Sigmoid colon (tissue), 7 donors: ENCODE data around the gene FECH. TPM values are rescaled to one million over a fixed set of nuclear protein-coding genes. Genes with fewer than 3 reads are reported as not detected.

Experiments
- DNase-seq: peaks from one replicate; pipeline ENCODE4 v3.0.0-alpha.2; 2019
- H3K27ac ChIP-seq, 4 donors: fragments of 200-600 bp; sonication (generic); one replicate each; pipeline ENCODE4 v1.5.1; 2016 to 2019; ENCODE audit warnings: mild to moderate bottlenecking in 1 of 4
- H3K27me3 ChIP-seq, 3 donors: fragments of 200-600 bp; sonication (generic); one replicate each; pipeline ENCODE4 v1.5.1; 2019; ENCODE audit warnings: mild to moderate bottlenecking in 1 of 3
- H3K36me3 ChIP-seq, 4 donors: fragments of 200-600 bp; sonication (generic); one replicate each; pipeline ENCODE4 v1.5.1; 2016 to 2019
- H3K4me1 ChIP-seq, 4 donors: fragments of 200-600 bp; sonication (generic); one replicate each; pipeline ENCODE4 v1.5.1; 2017 to 2019
- H3K4me3 ChIP-seq, 4 donors: fragments of 200-600 bp; sonication (generic); one replicate each; pipeline ENCODE4 v1.5.1; 2017 to 2019; ENCODE audit warnings: mild to moderate bottlenecking in 2 of 4, moderate library complexity in 1 of 4
- H3K9me3 ChIP-seq, 4 donors: fragments of 200-600 bp in 3 of 4; sonication (generic) in 3 of 4; one replicate each; pipeline versions ENCODE4 v1.5.1 to v1.6.1; 2013 to 2019
- CTCF ChIP-seq, 4 experiments: fragments of 450-650 bp in 3 of 4; fragments of 200-600 bp in 1 of 4; IDR thresholded peaks; one replicate each; pipeline ENCODE4 v1.5.1; 2016 to 2019; ENCODE audit warnings: antibody characterized with exemption in 4 of 4, mild to moderate bottlenecking in 3 of 4, moderate library complexity in 2 of 4
- EP300 ChIP-seq, 4 donors: sonication (generic); formaldehyde crosslinking; IDR thresholded peaks; one replicate each; pipeline ENCODE4 v1.6.1; 2017; ENCODE audit warnings: antibody characterized with exemption in 4 of 4
- POLR2A ChIP-seq, 2 donors: fragments of 450-650 bp; IDR thresholded peaks; one replicate each; pipeline ENCODE4 v1.6.1; 2016; ENCODE audit warnings: antibody characterized with exemption in 2 of 2, mild to moderate bottlenecking in 2 of 2, moderate library complexity in 2 of 2
- POLR2AphosphoS5 ChIP-seq, 4 donors: sonication (generic); formaldehyde crosslinking; IDR thresholded peaks; one replicate each; pipeline ENCODE4 v1.6.1; 2017; ENCODE audit warnings: antibody characterized with exemption in 4 of 4
- WGBS, 2 donors: extraction: QIAGEN DNeasy Blood & Tissue Kit; methylation state at CpG; one replicate each; pipeline ENCODE4 v1.1.7; 2013; 5-methylcytosine and 5-hydroxymethylcytosine counted together
- intact Hi-C: fragments of 100-400 bp; cut with DNase I; formaldehyde crosslinking; loops from one replicate; pipeline ENCODE4 v1.15.1; 2023
- polyA plus RNA-seq, 3 donors: library from polyadenylated mRNA; stranded (reverse); fragments of 200-250 nt; gene quantifications; one replicate each; pipeline ENCODE4 v1.2.3, GENCODE V29; 2013
- total RNA-seq, 4 donors: library from RNA; depleted of rRNA; stranded (reverse); fragments of >200 nt; gene quantifications; one replicate each; pipeline ENCODE4 v1.1.0, GENCODE V29; 2016
- donor health status: healthy with polysubstance abuse.
- donor health status: Bipolar disorder and iron deficiency.
- donor health status: healthy.

The FECH gene
- total and polyA plus RNA-seq, 7 donors: 7.8 to 64.6 (median 30.0) TPM

GRCh38 chr18:57630754-57631595 is 44.5 kb upstream of the FECH start:
- peaks cover 0 to 11% (median 8%) of the 10 kb centered on the region in 4 donors for H3K4me1 ChIP-seq
- DNase-seq: no peak
- H3K9me3 ChIP-seq: no peaks in the 10 kb centered on the region
- peak overlapping the region; percentile 34 to 69 (median 58) for H3K4me3 ChIP-seq
- no peaks in the 10 kb centered on the region for H3K27me3 ChIP-seq
- intact Hi-C loops: loop anchor here (5.0 to 10.0 kb wide), 3 partner anchors 171 to 494 kb away; partner anchors contain the start of genes ATP8B1 and NEDD4L
- TF ChIP-seq POLR2AphosphoS5 (IDR thresholded peaks at IDR 0.05): no peak
- TF ChIP-seq EP300 (IDR thresholded peaks at IDR 0.05): no peak
- no peak for TF ChIP-seq CTCF (IDR thresholded peaks at IDR 0.05)
- H3K36me3 ChIP-seq: no peaks in the 10 kb centered on the region
- 42 to 46% methylated on average over 13 of the region's 13 CpGs for WGBS, 2 donors
- peak overlapping the region; percentile 74 to 82 (median 81) for H3K27ac ChIP-seq

GRCh38 chr18:57630002-57630753 is 43.7 kb upstream of the FECH start:
- no peaks in the 10 kb centered on the region for H3K9me3 ChIP-seq
- no peaks in the 10 kb centered on the region for H3K36me3 ChIP-seq
- peaks cover 0 to 11% (median 8%) of the 10 kb centered on the region in 4 donors for H3K4me1 ChIP-seq
- H3K27me3 ChIP-seq: no peaks in the 10 kb centered on the region
- DNase-seq: peak; percentile 99
- WGBS, 2 donors: 1 to 4% methylated on average over 52 of the region's 52 CpGs
- peak overlapping the region; percentile 34 to 69 (median 58) for H3K4me3 ChIP-seq
- peak in 1 of 4 donors; percentile 66 for TF ChIP-seq EP300 (IDR thresholded peaks at IDR 0.05)
- TF ChIP-seq POLR2A (IDR thresholded peaks at IDR 0.05): no peak
- TF ChIP-seq POLR2AphosphoS5 (IDR thresholded peaks at IDR 0.05): peak; percentile 73 to 90 (median 78)
- TF ChIP-seq CTCF (IDR thresholded peaks at IDR 0.05): peak; percentile 63 to 70 (median 66)
- H3K27ac ChIP-seq: peak overlapping the region; percentile 74 to 82 (median 81)
- intact Hi-C loops: loop anchor here (5.0 to 10.0 kb wide), 3 partner anchors 172 to 495 kb away; partner anchors contain the start of genes ATP8B1 and NEDD4L

- H3K9me3 ChIP-seq: no peaks in the 10 kb centered on the region
- no peaks in the 10 kb centered on the region for H3K36me3 ChIP-seq
- DNase-seq: no peak
- peak overlapping the region in 3 of 4 donors; percentile 49 to 69 (median 67) for H3K4me3 ChIP-seq
- no peaks in the 10 kb centered on the region for H3K27me3 ChIP-seq
- TF ChIP-seq POLR2A (IDR thresholded peaks at IDR 0.05) (no peak), POLR2AphosphoS5 (IDR thresholded peaks at IDR 0.05) (no peak), EP300 (IDR thresholded peaks at IDR 0.05) (no peak), CTCF (IDR thresholded peaks at IDR 0.05) (no peak)
- 97 to 98% methylated on average over 9 of the region's 9 CpGs for WGBS, 2 donors
- intact Hi-C loops: no loop called here
- H3K27ac ChIP-seq: peak overlapping the region; percentile 74 to 82 (median 81)
- peaks cover 0 to 11% (median 8%) of the 10 kb centered on the region in 4 donors for H3K4me1 ChIP-seq
Observed at GRCh38 chr18:57629422-57629821, 42.9 kb upstream of the FECH start.

GRCh38 chr18:57627488-57627887 is 41.0 kb upstream of the FECH start:
- H3K4me3 ChIP-seq: no peak overlapping the region
- TF ChIP-seq EP300 (IDR thresholded peaks at IDR 0.05) (no peak), POLR2A (IDR thresholded peaks at IDR 0.05) (no peak), POLR2AphosphoS5 (IDR thresholded peaks at IDR 0.05) (no peak), CTCF (IDR thresholded peaks at IDR 0.05) (no peak)
- H3K9me3 ChIP-seq: no peaks in the 10 kb centered on the region
- H3K4me1 ChIP-seq: peaks cover 0 to 12% (median 10%) of the 10 kb centered on the region in 4 donors
- H3K27ac ChIP-seq: no peak overlapping the region
- no peaks in the 10 kb centered on the region for H3K36me3 ChIP-seq
- DNase-seq: no peak
- intact Hi-C loops: no loop called here
- 90 to 93% methylated on average over 5 of the region's 5 CpGs for WGBS, 2 donors
- no peaks in the 10 kb centered on the region for H3K27me3 ChIP-seq
